DND-41 (cell line): Measurements from ENCODE around the gene ADAMTS16.
A peak's percentile ranks its signal among the peaks of the same experiment; 100 is the strongest.

ENCODE experiments used
- ATAC-seq: fragments of 200-7000 bp; cut with Tn5 transposase; 3 replicates; pipeline ENCODE4 v1.9.1; 2021; ENCODE audit warnings: low read depth; ENCODE audit not compliant: insufficient read depth
- DNase-seq: peaks from one replicate; pipeline ENCODE4 v3.0.0-alpha.2; 2020
- H2AFZ ChIP-seq: 2 replicates; pipeline ENCODE4 v1.6.0; 2012; ENCODE audit warnings: low read depth, low read length
- H3K27ac ChIP-seq: 2 replicates; pipeline ENCODE4 v1.5.1; 2012; ENCODE audit warnings: low read length, inconsistent platforms
- H3K27me3 ChIP-seq: fragments of 200-600 bp; sonication (generic); 2 replicates; pipeline ENCODE4 v1.6.0; 2012; ENCODE audit warnings: low read length, mild to moderate bottlenecking, inconsistent platforms; ENCODE audit not compliant: insufficient read depth, poor library complexity
- H3K36me3 ChIP-seq: 2 replicates; pipeline ENCODE4 v1.5.1; 2012; ENCODE audit warnings: low read length, inconsistent platforms; ENCODE audit not compliant: insufficient read depth
- H3K4me1 ChIP-seq: 2 replicates; pipeline ENCODE4 v1.5.1; 2012; ENCODE audit warnings: mild to moderate bottlenecking, low read length; ENCODE audit not compliant: insufficient read depth
- H3K4me2 ChIP-seq: 2 replicates; pipeline ENCODE4 v1.6.0; 2012; ENCODE audit warnings: mild to moderate bottlenecking, moderate library complexity, low read length, inconsistent platforms; ENCODE audit not compliant: insufficient read depth
- H3K4me3 ChIP-seq, 2 experiments: fragments of 200-600 bp in 1 of 2; shearing (Covaris generic) in 1 of 2; 2 replicates each; pipeline ENCODE4 v1.5.1; 2012 to 2016; ENCODE audit warnings: inconsistent platforms in 2 of 2, low read length in 2 of 2, mild to moderate bottlenecking in 2 of 2, low read depth in 1 of 2, moderate library complexity in 1 of 2
- H3K79me2 ChIP-seq: 2 replicates; pipeline ENCODE4 v1.6.0; 2012; ENCODE audit warnings: low read length, inconsistent platforms; ENCODE audit not compliant: insufficient read depth
- H3K9ac ChIP-seq: 2 replicates; pipeline ENCODE4 v1.6.0; 2012; ENCODE audit warnings: low read depth, mild to moderate bottlenecking, inconsistent platforms, low read length, moderate library complexity
- H3K9me3 ChIP-seq: 2 replicates; pipeline ENCODE4 v1.5.1; 2012; ENCODE audit warnings: low read length, moderate library complexity, mild to moderate bottlenecking, inconsistent platforms; ENCODE audit not compliant: insufficient read depth, severe bottlenecking
- H4K20me1 ChIP-seq: 2 replicates; pipeline ENCODE4 v1.6.0; 2012; ENCODE audit warnings: low read length; ENCODE audit not compliant: insufficient read depth
- CTCF ChIP-seq: IDR thresholded peaks from 2 replicates; pipeline ENCODE4 v1.5.1; 2012; ENCODE audit warnings: borderline replicate concordance, low read length, moderate library complexity, mild to moderate bottlenecking; ENCODE audit not compliant: poor library complexity, severe bottlenecking; ENCODE audit errors: extremely low read depth
- EZH2 ChIP-seq: IDR thresholded peaks from 3 replicates; pipeline ENCODE4 v1.6.1; 2012; ENCODE audit warnings: borderline replicate concordance, low read depth, mild to moderate bottlenecking, moderate library complexity, low read length, inconsistent platforms; ENCODE audit not compliant: severe bottlenecking

Gene ADAMTS16

GRCh38 chr5:5344051-5344571 lies 204.0 kb downstream of the ADAMTS16 start:
- Histone ChIP-seq H3K4me3 (no peak overlapping the region), H3K36me3 (no peaks in the 10 kb centered on the region), H3K79me2 (no peaks in the 10 kb centered on the region), H3K4me1 (no peaks in the 10 kb centered on the region), H3K9ac (no peak overlapping the region), H3K27me3 (no peaks in the 10 kb centered on the region), H4K20me1 (0 out of 2 replicates have a peak, but pooled peaks cover 6% of the 10 kb centered on the region), H3K27ac (no peak overlapping the region), H2AFZ (no peak overlapping the region), H3K4me2 (no peak overlapping the region), H3K9me3 (no peaks in the 10 kb centered on the region)
- no peak for ATAC-seq
- TF ChIP-seq EZH2 (no peak), CTCF (no peak)
- no peak for DNase-seq

GRCh38 chr5:5344606-5345005 lies 204.5 kb downstream of the ADAMTS16 start:
- no peak for DNase-seq
- Histone ChIP-seq H3K4me3 (no peak overlapping the region), H3K79me2 (no peaks in the 10 kb centered on the region), H3K27me3 (no peaks in the 10 kb centered on the region), H3K9ac (no peak overlapping the region), H3K36me3 (no peaks in the 10 kb centered on the region), H3K9me3 (no peaks in the 10 kb centered on the region), H3K27ac (no peak overlapping the region), H3K4me1 (no peaks in the 10 kb centered on the region), H2AFZ (no peak overlapping the region), H3K4me2 (no peak overlapping the region), H4K20me1 (0 out of 2 replicates have a peak, but pooled peaks cover 6% of the 10 kb centered on the region)
- TF ChIP-seq EZH2 (no peak), CTCF (no peak)
- ATAC-seq: no peak

- Histone ChIP-seq H4K20me1 (0 out of 2 replicates have a peak, but pooled peaks cover 2% of the 10 kb centered on the region), H3K79me2 (no peaks in the 10 kb centered on the region), H2AFZ (no peak overlapping the region), H3K4me3 (no peak overlapping the region), H3K4me2 (no peak overlapping the region), H3K27ac (no peak overlapping the region), H3K9me3 (no peaks in the 10 kb centered on the region), H3K4me1 (no peaks in the 10 kb centered on the region), H3K9ac (no peak overlapping the region), H3K36me3 (no peaks in the 10 kb centered on the region), H3K27me3 (no peaks in the 10 kb centered on the region)
- ATAC-seq (peak; percentile 59), DNase-seq (peak; percentile 47)
- TF ChIP-seq CTCF: no peak
- TF ChIP-seq EZH2: no peak
Observed at GRCh38 chr5:5347442-5347841, 207.3 kb downstream of the ADAMTS16 start.
